ENCODE measurements around the gene THPO. TPM values are rescaled to one million over a fixed set of nuclear protein-coding genes. Genes with fewer than 3 reads are reported as not detected.

The THPO gene
- total RNA-seq, 1 experiment from 2014 or later, result 0.55 TPM

DNA sequence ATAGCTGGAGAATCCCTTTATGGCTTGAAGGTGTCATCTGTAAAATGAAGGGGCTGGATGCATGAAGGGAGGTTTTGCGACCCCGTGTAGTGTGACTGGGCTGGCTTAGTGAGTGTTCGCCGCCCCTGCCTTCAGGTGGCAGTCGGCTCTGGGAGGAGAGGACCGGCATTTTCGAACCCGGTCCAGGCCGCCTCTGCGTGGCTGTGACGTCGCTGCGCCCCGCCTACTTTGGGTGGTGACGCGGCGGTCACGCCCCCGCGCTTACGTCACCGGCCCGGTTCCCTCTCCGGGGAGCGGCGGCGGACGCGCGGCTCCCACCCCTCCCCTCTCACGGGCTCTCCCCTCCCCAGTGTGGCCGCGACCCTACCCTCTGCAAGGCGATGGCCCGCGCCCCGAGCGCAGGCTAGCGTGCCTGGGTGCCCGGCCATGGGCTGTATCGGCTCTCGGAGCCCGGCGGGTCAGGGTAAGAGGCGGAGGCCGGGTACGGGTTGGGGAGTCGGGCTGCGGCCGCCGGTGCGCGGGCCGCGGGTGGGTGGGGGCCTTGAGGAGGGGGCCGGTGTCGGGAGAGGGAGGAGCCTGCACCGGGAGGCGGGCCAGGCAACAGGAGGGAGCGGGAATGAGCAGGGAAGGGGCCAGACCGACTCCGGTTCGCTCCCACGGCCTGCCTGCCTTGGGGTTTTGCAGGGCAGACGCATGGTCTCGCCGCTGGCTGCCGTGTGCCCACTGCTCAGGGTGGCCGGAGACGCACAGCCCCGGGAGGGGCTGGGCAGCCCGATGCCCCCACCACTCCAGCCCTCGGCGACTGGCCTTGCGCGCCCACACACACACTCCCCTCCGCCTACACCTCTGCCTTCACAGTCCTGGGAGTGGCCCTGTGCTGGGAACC lies 42.1 kb downstream of the THPO start (continued):
- TF ChIP-seq, protein P1, sequence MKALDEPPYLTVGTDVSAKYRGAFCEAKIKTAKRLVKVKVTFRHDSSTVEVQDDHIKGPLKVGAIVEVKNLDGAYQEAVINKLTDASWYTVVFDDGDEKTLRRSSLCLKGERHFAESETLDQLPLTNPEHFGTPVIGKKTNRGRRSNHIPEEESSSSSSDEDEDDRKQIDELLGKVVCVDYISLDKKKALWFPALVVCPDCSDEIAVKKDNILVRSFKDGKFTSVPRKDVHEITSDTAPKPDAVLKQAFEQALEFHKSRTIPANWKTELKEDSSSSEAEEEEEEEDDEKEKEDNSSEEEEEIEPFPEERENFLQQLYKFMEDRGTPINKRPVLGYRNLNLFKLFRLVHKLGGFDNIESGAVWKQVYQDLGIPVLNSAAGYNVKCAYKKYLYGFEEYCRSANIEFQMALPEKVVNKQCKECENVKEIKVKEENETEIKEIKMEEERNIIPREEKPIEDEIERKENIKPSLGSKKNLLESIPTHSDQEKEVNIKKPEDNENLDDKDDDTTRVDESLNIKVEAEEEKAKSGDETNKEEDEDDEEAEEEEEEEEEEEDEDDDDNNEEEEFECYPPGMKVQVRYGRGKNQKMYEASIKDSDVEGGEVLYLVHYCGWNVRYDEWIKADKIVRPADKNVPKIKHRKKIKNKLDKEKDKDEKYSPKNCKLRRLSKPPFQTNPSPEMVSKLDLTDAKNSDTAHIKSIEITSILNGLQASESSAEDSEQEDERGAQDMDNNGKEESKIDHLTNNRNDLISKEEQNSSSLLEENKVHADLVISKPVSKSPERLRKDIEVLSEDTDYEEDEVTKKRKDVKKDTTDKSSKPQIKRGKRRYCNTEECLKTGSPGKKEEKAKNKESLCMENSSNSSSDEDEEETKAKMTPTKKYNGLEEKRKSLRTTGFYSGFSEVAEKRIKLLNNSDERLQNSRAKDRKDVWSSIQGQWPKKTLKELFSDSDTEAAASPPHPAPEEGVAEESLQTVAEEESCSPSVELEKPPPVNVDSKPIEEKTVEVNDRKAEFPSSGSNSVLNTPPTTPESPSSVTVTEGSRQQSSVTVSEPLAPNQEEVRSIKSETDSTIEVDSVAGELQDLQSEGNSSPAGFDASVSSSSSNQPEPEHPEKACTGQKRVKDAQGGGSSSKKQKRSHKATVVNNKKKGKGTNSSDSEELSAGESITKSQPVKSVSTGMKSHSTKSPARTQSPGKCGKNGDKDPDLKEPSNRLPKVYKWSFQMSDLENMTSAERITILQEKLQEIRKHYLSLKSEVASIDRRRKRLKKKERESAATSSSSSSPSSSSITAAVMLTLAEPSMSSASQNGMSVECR (CRISPR knock-in tag; IDR thresholded peaks at IDR 0.05; ENCODE audit: borderline replicate concordance), result peak; percentile 70; the same call in 1 of the 2 replicates
- TF ChIP-seq, protein P2, sequence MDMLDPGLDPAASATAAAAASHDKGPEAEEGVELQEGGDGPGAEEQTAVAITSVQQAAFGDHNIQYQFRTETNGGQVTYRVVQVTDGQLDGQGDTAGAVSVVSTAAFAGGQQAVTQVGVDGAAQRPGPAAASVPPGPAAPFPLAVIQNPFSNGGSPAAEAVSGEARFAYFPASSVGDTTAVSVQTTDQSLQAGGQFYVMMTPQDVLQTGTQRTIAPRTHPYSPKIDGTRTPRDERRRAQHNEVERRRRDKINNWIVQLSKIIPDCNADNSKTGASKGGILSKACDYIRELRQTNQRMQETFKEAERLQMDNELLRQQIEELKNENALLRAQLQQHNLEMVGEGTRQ (CRISPR knock-in tag; IDR thresholded peaks at IDR 0.05), result peak; percentile 73
- TF ChIP-seq RELA (CRISPR knock-in tag; IDR thresholded peaks at IDR 0.05; ENCODE audit: borderline replicate concordance) (no peak), TEAD1 (CRISPR knock-in tag; IDR thresholded peaks at IDR 0.05) (peak; percentile 81; the same call in 1 of the 2 replicates), TEAD4 (CRISPR knock-in tag; IDR thresholded peaks at IDR 0.05) (no peak), CREM (CRISPR knock-in tag; IDR thresholded peaks at IDR 0.05) (peak; percentile 92), OVOL2 (CRISPR knock-in tag; IDR thresholded peaks at IDR 0.05; ENCODE audit: borderline replicate concordance) (no peak), FOXK1 (CRISPR knock-in tag; IDR thresholded peaks at IDR 0.05) (0 out of 2 replicates have a peak, but pooled peaks have one; percentile 59), ZNF317 (CRISPR knock-in tag; IDR thresholded peaks at IDR 0.05; ENCODE audit: borderline replicate concordance, low read depth) (no peak), ZBTB21 (CRISPR knock-in tag; IDR thresholded peaks at IDR 0.05; ENCODE audit: borderline replicate concordance) (peak; percentile 98), SMAD3 (CRISPR knock-in tag; IDR thresholded peaks at IDR 0.05; ENCODE audit: borderline replicate concordance) (0 out of 2 replicates have a peak, but pooled peaks have one; percentile 83), ZNF121 (CRISPR knock-in tag; IDR thresholded peaks at IDR 0.05) (no peak), NFE2L1 (CRISPR knock-in tag; IDR thresholded peaks at IDR 0.05) (no peak), RORB (CRISPR knock-in tag; IDR thresholded peaks at IDR 0.05) (no peak), ZNF219 (CRISPR knock-in tag; IDR thresholded peaks at IDR 0.05; ENCODE audit: borderline replicate concordance) (no peak), ESRRA (CRISPR knock-in tag; IDR thresholded peaks at IDR 0.05; ENCODE audit: borderline replicate concordance) (no peak; the same call in 1 of the 2 replicates)
- TF ChIP-seq, protein P3, sequence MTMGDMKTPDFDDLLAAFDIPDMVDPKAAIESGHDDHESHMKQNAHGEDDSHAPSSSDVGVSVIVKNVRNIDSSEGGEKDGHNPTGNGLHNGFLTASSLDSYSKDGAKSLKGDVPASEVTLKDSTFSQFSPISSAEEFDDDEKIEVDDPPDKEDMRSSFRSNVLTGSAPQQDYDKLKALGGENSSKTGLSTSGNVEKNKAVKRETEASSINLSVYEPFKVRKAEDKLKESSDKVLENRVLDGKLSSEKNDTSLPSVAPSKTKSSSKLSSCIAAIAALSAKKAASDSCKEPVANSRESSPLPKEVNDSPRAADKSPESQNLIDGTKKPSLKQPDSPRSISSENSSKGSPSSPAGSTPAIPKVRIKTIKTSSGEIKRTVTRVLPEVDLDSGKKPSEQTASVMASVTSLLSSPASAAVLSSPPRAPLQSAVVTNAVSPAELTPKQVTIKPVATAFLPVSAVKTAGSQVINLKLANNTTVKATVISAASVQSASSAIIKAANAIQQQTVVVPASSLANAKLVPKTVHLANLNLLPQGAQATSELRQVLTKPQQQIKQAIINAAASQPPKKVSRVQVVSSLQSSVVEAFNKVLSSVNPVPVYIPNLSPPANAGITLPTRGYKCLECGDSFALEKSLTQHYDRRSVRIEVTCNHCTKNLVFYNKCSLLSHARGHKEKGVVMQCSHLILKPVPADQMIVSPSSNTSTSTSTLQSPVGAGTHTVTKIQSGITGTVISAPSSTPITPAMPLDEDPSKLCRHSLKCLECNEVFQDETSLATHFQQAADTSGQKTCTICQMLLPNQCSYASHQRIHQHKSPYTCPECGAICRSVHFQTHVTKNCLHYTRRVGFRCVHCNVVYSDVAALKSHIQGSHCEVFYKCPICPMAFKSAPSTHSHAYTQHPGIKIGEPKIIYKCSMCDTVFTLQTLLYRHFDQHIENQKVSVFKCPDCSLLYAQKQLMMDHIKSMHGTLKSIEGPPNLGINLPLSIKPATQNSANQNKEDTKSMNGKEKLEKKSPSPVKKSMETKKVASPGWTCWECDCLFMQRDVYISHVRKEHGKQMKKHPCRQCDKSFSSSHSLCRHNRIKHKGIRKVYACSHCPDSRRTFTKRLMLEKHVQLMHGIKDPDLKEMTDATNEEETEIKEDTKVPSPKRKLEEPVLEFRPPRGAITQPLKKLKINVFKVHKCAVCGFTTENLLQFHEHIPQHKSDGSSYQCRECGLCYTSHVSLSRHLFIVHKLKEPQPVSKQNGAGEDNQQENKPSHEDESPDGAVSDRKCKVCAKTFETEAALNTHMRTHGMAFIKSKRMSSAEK (CRISPR knock-in tag; IDR thresholded peaks at IDR 0.05; ENCODE audit: borderline replicate concordance), result peak; percentile 7; the same call in 1 of the 2 replicates
- TF ChIP-seq, protein P4, sequence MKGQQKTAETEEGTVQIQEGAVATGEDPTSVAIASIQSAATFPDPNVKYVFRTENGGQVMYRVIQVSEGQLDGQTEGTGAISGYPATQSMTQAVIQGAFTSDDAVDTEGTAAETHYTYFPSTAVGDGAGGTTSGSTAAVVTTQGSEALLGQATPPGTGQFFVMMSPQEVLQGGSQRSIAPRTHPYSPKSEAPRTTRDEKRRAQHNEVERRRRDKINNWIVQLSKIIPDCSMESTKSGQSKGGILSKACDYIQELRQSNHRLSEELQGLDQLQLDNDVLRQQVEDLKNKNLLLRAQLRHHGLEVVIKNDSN (CRISPR knock-in tag; IDR thresholded peaks at IDR 0.05), result peak; percentile 71
- TF ChIP-seq, protein P5, sequence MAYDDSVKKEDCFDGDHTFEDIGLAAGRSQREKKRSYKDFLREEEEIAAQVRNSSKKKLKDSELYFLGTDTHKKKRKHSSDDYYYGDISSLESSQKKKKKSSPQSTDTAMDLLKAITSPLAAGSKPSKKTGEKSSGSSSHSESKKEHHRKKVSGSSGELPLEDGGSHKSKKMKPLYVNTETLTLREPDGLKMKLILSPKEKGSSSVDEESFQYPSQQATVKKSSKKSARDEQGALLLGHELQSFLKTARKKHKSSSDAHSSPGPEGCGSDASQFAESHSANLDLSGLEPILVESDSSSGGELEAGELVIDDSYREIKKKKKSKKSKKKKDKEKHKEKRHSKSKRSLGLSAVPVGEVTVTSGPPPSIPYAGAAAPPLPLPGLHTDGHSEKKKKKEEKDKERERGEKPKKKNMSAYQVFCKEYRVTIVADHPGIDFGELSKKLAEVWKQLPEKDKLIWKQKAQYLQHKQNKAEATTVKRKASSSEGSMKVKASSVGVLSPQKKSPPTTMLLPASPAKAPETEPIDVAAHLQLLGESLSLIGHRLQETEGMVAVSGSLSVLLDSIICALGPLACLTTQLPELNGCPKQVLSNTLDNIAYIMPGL (CRISPR knock-in tag; IDR thresholded peaks at IDR 0.05), result no peak
- TF ChIP-seq, protein P6, sequence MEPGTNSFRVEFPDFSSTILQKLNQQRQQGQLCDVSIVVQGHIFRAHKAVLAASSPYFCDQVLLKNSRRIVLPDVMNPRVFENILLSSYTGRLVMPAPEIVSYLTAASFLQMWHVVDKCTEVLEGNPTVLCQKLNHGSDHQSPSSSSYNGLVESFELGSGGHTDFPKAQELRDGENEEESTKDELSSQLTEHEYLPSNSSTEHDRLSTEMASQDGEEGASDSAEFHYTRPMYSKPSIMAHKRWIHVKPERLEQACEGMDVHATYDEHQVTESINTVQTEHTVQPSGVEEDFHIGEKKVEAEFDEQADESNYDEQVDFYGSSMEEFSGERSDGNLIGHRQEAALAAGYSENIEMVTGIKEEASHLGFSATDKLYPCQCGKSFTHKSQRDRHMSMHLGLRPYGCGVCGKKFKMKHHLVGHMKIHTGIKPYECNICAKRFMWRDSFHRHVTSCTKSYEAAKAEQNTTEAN (CRISPR knock-in tag; IDR thresholded peaks at IDR 0.05), result no peak; the same call in 1 of the 2 replicates
- TF ChIP-seq, protein P7, sequence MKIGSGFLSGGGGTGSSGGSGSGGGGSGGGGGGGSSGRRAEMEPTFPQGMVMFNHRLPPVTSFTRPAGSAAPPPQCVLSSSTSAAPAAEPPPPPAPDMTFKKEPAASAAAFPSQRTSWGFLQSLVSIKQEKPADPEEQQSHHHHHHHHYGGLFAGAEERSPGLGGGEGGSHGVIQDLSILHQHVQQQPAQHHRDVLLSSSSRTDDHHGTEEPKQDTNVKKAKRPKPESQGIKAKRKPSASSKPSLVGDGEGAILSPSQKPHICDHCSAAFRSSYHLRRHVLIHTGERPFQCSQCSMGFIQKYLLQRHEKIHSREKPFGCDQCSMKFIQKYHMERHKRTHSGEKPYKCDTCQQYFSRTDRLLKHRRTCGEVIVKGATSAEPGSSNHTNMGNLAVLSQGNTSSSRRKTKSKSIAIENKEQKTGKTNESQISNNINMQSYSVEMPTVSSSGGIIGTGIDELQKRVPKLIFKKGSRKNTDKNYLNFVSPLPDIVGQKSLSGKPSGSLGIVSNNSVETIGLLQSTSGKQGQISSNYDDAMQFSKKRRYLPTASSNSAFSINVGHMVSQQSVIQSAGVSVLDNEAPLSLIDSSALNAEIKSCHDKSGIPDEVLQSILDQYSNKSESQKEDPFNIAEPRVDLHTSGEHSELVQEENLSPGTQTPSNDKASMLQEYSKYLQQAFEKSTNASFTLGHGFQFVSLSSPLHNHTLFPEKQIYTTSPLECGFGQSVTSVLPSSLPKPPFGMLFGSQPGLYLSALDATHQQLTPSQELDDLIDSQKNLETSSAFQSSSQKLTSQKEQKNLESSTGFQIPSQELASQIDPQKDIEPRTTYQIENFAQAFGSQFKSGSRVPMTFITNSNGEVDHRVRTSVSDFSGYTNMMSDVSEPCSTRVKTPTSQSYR (CRISPR knock-in tag; IDR thresholded peaks at IDR 0.05), result 0 out of 2 replicates have a peak, but pooled peaks have one; percentile 28
